K562 (cell line): ENCODE results near the gene TBC1D10A. TPM values are rescaled to one million over a fixed set of nuclear protein-coding genes. Genes with fewer than 3 reads are reported as not detected.
A peak's percentile ranks its signal among the peaks of the same experiment; 100 is the strongest.

Experiments used
- ATAC-seq: fragments of 200-7000 bp; cut with Tn5 transposase; 3 replicates; pipeline ENCODE4 v1.9.1; 2020; ENCODE audit warnings: moderate library complexity
- BruUV-seq: library from RNA; stranded (reverse); fragments of 400-500 nt; replicated peaks from 2 replicates; lab custom pipeline; 2021; lab: Mats Ljungman, UMichigan
- CTCF ChIA-PET: fragments of 300-600 bp; formaldehyde crosslinking; extraction: SDS; loops from one replicate; lab custom pipeline; 2021; ENCODE audit warnings: low intra/inter-chr PET ratio; lab: Yijun Ruan, JAX
- POLR2A ChIA-PET: fragments of 300-600, 350-650 bp; sonication (Branson Sonifier 250); formaldehyde crosslinking; extraction: SDS; loops from one replicate; lab custom pipeline; 2021; ENCODE audit warnings: antibody characterized with exemption, inconsistent platforms; lab: Yijun Ruan, JAX
- DNase-seq, 4 experiments: peaks; one replicate each; pipeline versions ENCODE4 v3.0.0 to v3.0.0-alpha.2; 2011 to 2018; ENCODE audit warnings: low spot score in 3 of 4, mixed read lengths in 3 of 4; ENCODE audit errors: extremely low read depth in 1 of 4
- FAIRE-seq: peaks from 2 replicates; lab custom pipeline; 2011; peaks lifted over from hg19 to GRCh38; lab: Jason Lieb, UNC
- H2AFZ ChIP-seq: 2 replicates; pipeline ENCODE4 v1.6.0; 2011; ENCODE audit warnings: low read depth, low read length, control low read depth, inconsistent platforms
- H3K27ac ChIP-seq: fragments of 200-600 bp; 3 replicates; pipeline ENCODE4 v1.8.0; 2011; ENCODE audit warnings: low read depth, mild to moderate bottlenecking, control low read depth, inconsistent platforms, low read length, moderate library complexity, mixed read lengths; ENCODE audit errors: extremely low read depth
- H3K27me3 ChIP-seq, 2 experiments: fragments of 300-600 bp in 1 of 2; 2 replicates in 1 of 2; 3 replicates in 1 of 2; pipeline versions ENCODE4 v1.6.0 to v1.8.0; 2011; ENCODE audit warnings: inconsistent platforms in 2 of 2, low read length in 2 of 2, mild to moderate bottlenecking in 1 of 2, mixed read lengths in 1 of 2, moderate library complexity in 1 of 2; ENCODE audit not compliant: control insufficient read depth in 2 of 2, insufficient read depth in 2 of 2
- H3K36me3 ChIP-seq: fragments of 300-600 bp; 3 replicates; pipeline ENCODE4 v1.8.0; 2011; ENCODE audit warnings: mild to moderate bottlenecking, low read length, inconsistent platforms; ENCODE audit not compliant: control insufficient read depth, insufficient read depth
- H3K4me1 ChIP-seq, 2 experiments: fragments of 200-600 bp in 1 of 2; replicated peaks in 1 of 2; 2 replicates in 1 of 2; 3 replicates in 1 of 2; pipeline versions ENCODE4 v1.5.1 to v1.8.0; 2011; ENCODE audit warnings: inconsistent platforms in 2 of 2, low read length in 2 of 2, mild to moderate bottlenecking in 1 of 2, mixed read lengths in 1 of 2, moderate library complexity in 1 of 2; ENCODE audit not compliant: control insufficient read depth in 2 of 2, insufficient read depth in 2 of 2
- H3K4me2 ChIP-seq: 2 replicates; pipeline ENCODE4 v1.6.1; 2011; ENCODE audit warnings: low read length, control low read depth, inconsistent platforms, mixed read lengths; ENCODE audit not compliant: insufficient read depth
- H3K4me3 ChIP-seq: fragments of 200-600 bp; sonication (generic), shearing (Covaris generic); 2 replicates; pipeline ENCODE4 v1.5.1; 2016; ENCODE audit warnings: control low read depth, inconsistent platforms
- H3K79me2 ChIP-seq: fragments of 200-600 bp; 3 replicates; pipeline ENCODE4 v1.8.0; 2011; ENCODE audit warnings: low read length, inconsistent platforms; ENCODE audit not compliant: control insufficient read depth, insufficient read depth
- H3K9ac ChIP-seq, 2 experiments: 2 replicates each; pipeline versions ENCODE4 v1.6.0 to v1.6.1; 2011; ENCODE audit warnings: low read depth in 2 of 2, low read length in 2 of 2, control low read depth in 1 of 2, inconsistent platforms in 1 of 2, mild to moderate bottlenecking in 1 of 2, mixed read lengths in 1 of 2; ENCODE audit not compliant: insufficient read depth in 1 of 2
- H3K9me1 ChIP-seq: one replicate; pipeline ENCODE4 v1.6.0; 2011; ENCODE audit warnings: inconsistent platforms, mild to moderate bottlenecking, low read length, moderate library complexity; ENCODE audit not compliant: control insufficient read depth, insufficient read depth
- H3K9me3 ChIP-seq: replicated peaks from 2 replicates; pipeline ENCODE4 v1.5.1; 2011; ENCODE audit warnings: low read depth, low read length, inconsistent platforms; ENCODE audit not compliant: control insufficient read depth, insufficient read depth
- H4K20me1 ChIP-seq: replicated peaks from 2 replicates; pipeline ENCODE4 v1.6.1; 2011; ENCODE audit warnings: low read length, inconsistent platforms, mixed read lengths; ENCODE audit not compliant: control insufficient read depth, insufficient read depth
- CBX2 ChIP-seq: fragments of 200-600 bp; sonication (generic); IDR thresholded peaks from one replicate; pipeline ENCODE4 v1.6.1; 2012; ENCODE audit warnings: mild to moderate bottlenecking, low read length, inconsistent platforms; ENCODE audit not compliant: insufficient read depth, poor library complexity, severe bottlenecking
- HNRNPH1 ChIP-seq: fragments of 200-400 bp; formaldehyde crosslinking; optimal IDR thresholded peaks from 2 replicates; pipeline ENCODE3; 2017; ENCODE audit warnings: low read depth, mild to moderate bottlenecking, low read length, moderate library complexity
- SPI1 ChIP-seq: IDR thresholded peaks from 2 replicates; pipeline ENCODE4 v1.6.1; 2011; ENCODE audit warnings: low read depth, low read length, control low read depth, borderline replicate concordance
- ZFP1 ChIP-seq: fragments of 450-650 bp; formaldehyde crosslinking; IDR thresholded peaks from 2 replicates; pipeline ENCODE4 v1.4.0; 2020; ENCODE audit warnings: mild to moderate bottlenecking, mixed read lengths
- ZNF740 ChIP-seq, 3 experiments: fragments of 200-800 bp in 1 of 3; sonication (Bioruptor generic) in 1 of 3; sonication (generic) in 1 of 3; formaldehyde crosslinking in 1 of 3; IDR thresholded peaks; 2 replicates each; pipeline versions ENCODE4 v1.6.1 to v1.8.0; 2016 to 2022; ENCODE audit warnings: mild to moderate bottlenecking in 2 of 3, missing compliant biosample characterization in 2 of 3, missing genetic modification characterization in 2 of 3, missing genetic modification reagents in 1 of 3
- WGBS: fragments of 100-300 bp; shearing (Covaris generic); methylation state at CpG from one replicate; pipeline ENCODE4 v1.1.6; 2016; ENCODE audit warnings: low coverage, mixed read lengths; ENCODE audit not compliant: insufficient coverage; ENCODE audit errors: missing lambda C conversion rate; 5-methylcytosine and 5-hydroxymethylcytosine counted together
- in situ Hi-C: fragments of 300-500 bp; cut with MboI; formaldehyde crosslinking; loops from 4 replicates; pipeline ENCODE4 v1.15.0; 2018; ENCODE audit warnings: inconsistent platforms, mixed read lengths
- intact Hi-C: fragments of 100-400 bp; cut with micrococcal nuclease; formaldehyde crosslinking; loops from 2 replicates; pipeline ENCODE4 v1.14.2; 2022
- polyA plus RNA-seq, 8 experiments: library from polyadenylated mRNA; depleted of rRNA in 4 of 8; stranded (reverse) in 5 of 8; unstranded in 3 of 8; fragments of >200 nt; fragmentation: Nextera tagmentation in 2 of 8; fragmentation: Illumina TruSeq in 1 of 8; extraction: Ambion mirVana in 2 of 8; extraction: Trizol in 1 of 8; gene quantifications; 2 replicates each; pipeline versions ENCODE4 v1.2.1 to v1.2.3, GENCODE V29; 2011 to 2014; ENCODE audit warnings: inconsistent platforms in 1 of 8, missing spikeins in 1 of 8
- total RNA-seq, 7 experiments: library from RNA; depleted of rRNA in 6 of 7; stranded (reverse); fragments of >200 nt in 6 of 7; fragmentation: Illumina TruSeq in 2 of 7; extraction: Trizol in 2 of 7; gene quantifications; 2 replicates each; pipeline versions ENCODE4 v1.2.1 to v1.2.3, GENCODE V29; 2011 to 2021; ENCODE audit warnings: low replicate concordance in 1 of 7

TBC1D10A gene
- total and polyA plus RNA-seq, 9 of the 15 experiments (the other 6 are each of a cell fraction or from before 2014, with no cell fraction given) = 0.13 to 10.4 (median 4.6) TPM

GRCh38 chr22:30277547-30278344 is 49.0 kb downstream of the TBC1D10A start:
- WGBS = 45% methylated on average over 11 of the region's 14 CpGs
- in situ Hi-C loops (no loop called here), intact Hi-C loops (no loop called here)
- ATAC-seq (no peak), FAIRE-seq (no peak)
- peaks cover 2 to 12% of the 10 kb centered on the region in 2 experiments; a peak in 3 of 5 replicates for H3K4me1 ChIP-seq
- H3K4me2 ChIP-seq = no peak overlapping the region
- H2AFZ ChIP-seq = peak overlapping the region; percentile 40; the same call in 1 of the 2 replicates
- CTCF ChIA-PET = no interaction called here
- POLR2A ChIA-PET = interaction anchor here (1.8 kb wide), 1 partner anchor 10 kb away, joined by 8 read pairs; no protein-coding TSS in a partner anchor
- H3K9me1 ChIP-seq = no peaks in the 10 kb centered on the region
- no peak overlapping the region for H3K27ac ChIP-seq
- H3K4me3 ChIP-seq = no peak overlapping the region
- H3K9ac ChIP-seq = peak overlapping the region in 1 of 2 experiments; percentile 58; a peak in 1 of 4 replicates
- TF ChIP-seq HNRNPH1 = no peak
- 0 out of 2 replicates have a peak, but pooled peaks have one; percentile 19 for TF ChIP-seq ZNF740 (CRISPR knock-in tag; IDR thresholded peaks at IDR 0.05)
- no peak for TF ChIP-seq ZNF740 (tag; IDR thresholded peaks at IDR 0.05)
- TF ChIP-seq CBX2 = no peak
- TF ChIP-seq ZFP1 (CRISPR knock-in tag) = no peak
- TF ChIP-seq SPI1 = peak; percentile 16; the same call in 1 of the 2 replicates
- TF ChIP-seq, all 486 proteins: peak for 2
- no peaks in the 10 kb centered on the region for H3K36me3 ChIP-seq
- H3K27me3 ChIP-seq = no peaks in the 10 kb centered on the region; a peak in 1 of 5 replicates
- BruUV-seq = no TSS peak
- no peak for DNase-seq
- H3K9me3 ChIP-seq = no peaks in the 10 kb centered on the region
- no peaks in the 10 kb centered on the region for H4K20me1 ChIP-seq
- no peaks in the 10 kb centered on the region for H3K79me2 ChIP-seq
